D721Med (cell line): ENCODE results near the gene KLRC3.
"Not testable (repeated sequence)": the region's sequence is repeated elsewhere in the genome, so short reads cannot be mapped to it uniquely, and the experiment has no call there.

Experiments used
- DNase-seq: peaks from one replicate; pipeline ENCODE4 v3.0.0; 2011; ENCODE audit warnings: low spot score; ENCODE audit not compliant: insufficient read length
- FAIRE-seq: peaks from 2 replicates; lab custom pipeline; 2011; peaks lifted over from hg19 to GRCh38; lab: Jason Lieb, UNC
- CTCF ChIP-seq: IDR thresholded peaks from 2 replicates; pipeline ENCODE4 v1.5.1; 2012; ENCODE audit warnings: mild to moderate bottlenecking, control low read depth; ENCODE audit not compliant: insufficient read depth; ENCODE audit errors: missing control alignments

The KLRC3 gene

GRCh38 chr12:10386857-10387256 lies 33.5 kb downstream of the KLRC3 start:
- no peak for FAIRE-seq
- TF ChIP-seq CTCF = no peak
- no peak for DNase-seq

- no peak for FAIRE-seq
- DNase-seq = no peak
- no peak for TF ChIP-seq CTCF
These were observed 35.2 kb downstream of the KLRC3 start for GRCh38 chr12:10385166-10385613.

- no peak for TF ChIP-seq CTCF
- FAIRE-seq = no peak
These were observed 36.2 kb downstream of the KLRC3 start for GRCh38 chr12:10384191-10384590.

GRCh38 chr12:10381928-10382628 lies 38.3 kb downstream of the KLRC3 start:
- no peak for DNase-seq
- no peak for FAIRE-seq
- no peak for TF ChIP-seq CTCF

More at GRCh38 chr12:10384191-10384590, 36.2 kb downstream of the KLRC3 start:
- no peak for DNase-seq

DNA sequence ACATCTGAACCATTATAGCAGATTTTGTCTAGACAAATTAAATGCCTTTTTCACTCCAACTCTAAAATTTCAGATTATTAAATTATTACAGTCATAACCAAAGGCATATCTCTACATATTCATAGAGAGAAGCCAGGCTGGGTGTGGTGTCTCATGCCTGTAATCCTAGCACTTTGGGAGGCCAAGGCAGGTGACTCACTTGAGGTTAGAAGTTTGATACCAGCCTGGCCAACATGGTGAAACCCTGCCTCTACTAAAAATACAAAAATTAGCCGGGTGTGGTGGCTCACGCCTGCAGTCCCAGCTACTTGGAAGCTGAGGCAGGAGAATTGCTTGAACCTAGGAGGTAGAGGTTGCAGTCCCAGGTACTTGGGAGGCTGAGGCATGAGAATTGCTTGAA lies 41.7 kb downstream of the KLRC3 start:
- not testable (repeated sequence) for DNase-seq, FAIRE-seq

DNA sequence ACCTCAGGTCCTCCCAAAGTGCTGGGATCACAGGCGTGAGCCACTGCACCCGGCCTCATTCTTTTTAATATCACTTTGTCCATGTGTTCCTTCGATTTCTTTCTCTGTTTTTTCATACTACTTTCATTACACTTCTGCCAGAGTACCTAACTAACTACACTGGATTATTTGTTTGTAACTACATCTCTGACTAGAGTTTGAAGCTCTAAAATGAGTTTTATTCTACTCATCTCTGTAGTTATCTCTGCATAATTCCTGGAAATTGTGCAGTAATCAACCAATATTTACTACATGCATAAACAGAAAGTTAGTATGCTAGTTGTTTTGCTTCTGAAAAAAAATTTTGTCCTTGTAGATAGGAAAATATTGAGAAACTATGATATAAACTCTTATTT lies 45.8 kb downstream of the KLRC3 start:
- TF ChIP-seq CTCF = no peak
- FAIRE-seq = no peak
- no peak for DNase-seq

DNA sequence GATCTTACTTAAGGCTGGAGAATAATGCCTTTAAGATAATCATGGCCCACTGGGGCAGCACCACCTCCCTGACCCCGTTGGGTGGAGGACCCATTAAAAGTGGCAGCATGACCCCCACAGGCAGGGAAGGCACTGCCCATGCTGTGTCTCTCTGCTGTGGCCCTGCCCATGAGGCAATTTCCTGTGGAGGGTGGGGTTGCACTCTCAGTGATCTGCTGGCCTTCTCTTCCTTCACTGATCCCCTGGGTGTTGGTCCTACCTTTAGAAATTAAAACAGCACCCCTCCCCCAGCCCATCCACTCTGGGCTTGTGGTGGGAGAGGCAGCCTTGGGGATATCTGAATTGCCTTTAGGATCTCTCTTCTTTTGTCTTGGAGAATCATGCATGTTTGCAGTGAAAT lies 47.8 kb downstream of the KLRC3 start:
- DNase-seq = no peak
- TF ChIP-seq CTCF = no peak
- no peak for FAIRE-seq

GRCh38 chr12:10371893-10372535 lies 48.4 kb downstream of the KLRC3 start:
- FAIRE-seq, DNase-seq: not testable (repeated sequence)
